IMR-90 (cell line): ENCODE measurements around the gene TENM4. TPM values are rescaled to one million over a fixed set of nuclear protein-coding genes. Genes with fewer than 3 reads are reported as not detected.

Experiments used
- ATAC-seq: fragments of 200-7000 bp; cut with Tn5 transposase; 2 replicates; pipeline ENCODE4 v1.9.1; 2020; ENCODE audit warnings: low read depth, mild to moderate bottlenecking, moderate library complexity
- BruUV-seq: library from RNA; stranded (reverse); fragments of 400-500 nt; replicated peaks from 2 replicates; lab custom pipeline; 2021; lab: Mats Ljungman, UMichigan
- CTCF ChIA-PET: fragments of 300-600 bp; formaldehyde crosslinking; extraction: SDS; loops from one replicate; lab custom pipeline; 2021; ENCODE audit warnings: antibody characterized with exemption; lab: Yijun Ruan, JAX
- POLR2A ChIA-PET: fragments of 300-600 bp; sonication (Branson Sonifier 250); formaldehyde crosslinking; loops from one replicate; lab custom pipeline; 2022; ENCODE audit warnings: antibody characterized with exemption; ENCODE audit not compliant: unreplicated experiment; lab: Charles Lee
- DNase-seq: peaks from one replicate; pipeline ENCODE4 v3.0.0; 2013
- H2AFZ ChIP-seq: replicated peaks from 2 replicates; pipeline ENCODE3; 2013; ENCODE audit warnings: low read length, mild to moderate bottlenecking; ENCODE audit not compliant: poor library complexity
- H2AK5ac ChIP-seq: 2 replicates; pipeline ENCODE4 v1.6.1; 2013; ENCODE audit warnings: low read depth, low read length, inconsistent platforms
- H2AK9ac ChIP-seq: replicated peaks from 2 replicates; pipeline ENCODE3; 2013; ENCODE audit warnings: mild to moderate bottlenecking, low read depth, low read length, moderate library complexity; ENCODE audit not compliant: poor library complexity
- H2BK120ac ChIP-seq: 2 replicates; pipeline ENCODE4 v1.6.1; 2013; ENCODE audit warnings: low read depth, low read length, inconsistent platforms
- H2BK15ac ChIP-seq: 3 replicates; pipeline ENCODE4 v1.6.1; 2013; ENCODE audit warnings: low read depth, low read length, inconsistent platforms
- H2BK20ac ChIP-seq: 2 replicates; pipeline ENCODE4 v1.6.1; 2013; ENCODE audit warnings: low read depth, mild to moderate bottlenecking, inconsistent platforms, low read length, moderate library complexity
- H2BK5ac ChIP-seq: 2 replicates; pipeline ENCODE4 v1.6.1; 2013; ENCODE audit warnings: mild to moderate bottlenecking, low read depth, low read length, inconsistent platforms; ENCODE audit not compliant: poor library complexity, severe bottlenecking
- H3K14ac ChIP-seq: replicated peaks from 2 replicates; pipeline ENCODE4 v1.6.1; 2013; ENCODE audit warnings: low read depth, low read length, inconsistent platforms
- H3K18ac ChIP-seq: 2 replicates; pipeline ENCODE4 v1.6.1; 2013; ENCODE audit warnings: low read depth, low read length, control low read depth
- H3K23ac ChIP-seq: 2 replicates; pipeline ENCODE4 v1.6.1; 2013; ENCODE audit warnings: low read depth, low read length, inconsistent platforms
- H3K27ac ChIP-seq: 2 replicates; pipeline ENCODE4 v1.5.1; 2013; ENCODE audit warnings: mild to moderate bottlenecking, control low read depth, low read length; ENCODE audit not compliant: insufficient read depth
- H3K27me3 ChIP-seq: 2 replicates; pipeline ENCODE4 v1.6.1; 2013; ENCODE audit warnings: low read length; ENCODE audit not compliant: control insufficient read depth, insufficient read depth
- H3K36me3 ChIP-seq: 2 replicates; pipeline ENCODE4 v1.6.1; 2013; ENCODE audit warnings: low read length, mixed read lengths; ENCODE audit not compliant: control insufficient read depth, insufficient read depth
- H3K4ac ChIP-seq: 2 replicates; pipeline ENCODE4 v1.6.1; 2013; ENCODE audit warnings: low read depth, low read length, inconsistent platforms
- H3K4me1 ChIP-seq: 2 replicates; pipeline ENCODE4 v1.6.1; 2013; ENCODE audit warnings: low read length, mixed read lengths; ENCODE audit not compliant: control insufficient read depth, insufficient read depth
- H3K4me2 ChIP-seq: 2 replicates; pipeline ENCODE4 v1.6.1; 2013; ENCODE audit warnings: low read depth, mild to moderate bottlenecking, control low read depth, low read length, moderate library complexity
- H3K4me3 ChIP-seq: 2 replicates; pipeline ENCODE4 v1.5.1; 2013; ENCODE audit warnings: low read depth, mild to moderate bottlenecking, control low read depth, low read length, moderate library complexity; ENCODE audit not compliant: insufficient read depth
- H3K56ac ChIP-seq: 2 replicates; pipeline ENCODE4 v1.6.1; 2013; ENCODE audit warnings: low read length, inconsistent platforms; ENCODE audit not compliant: insufficient read depth; ENCODE audit errors: extremely low read depth
- H3K79me1 ChIP-seq, 2 experiments: 2 replicates each; pipeline ENCODE4 v1.6.1; 2013; ENCODE audit warnings: low read length in 2 of 2, inconsistent platforms in 1 of 2, low read depth in 1 of 2
- H3K9ac ChIP-seq: 2 replicates; pipeline ENCODE4 v1.6.1; 2013; ENCODE audit warnings: low read depth, low read length, control low read depth
- H3K9me1 ChIP-seq: 2 replicates; pipeline ENCODE4 v1.6.1; 2013; ENCODE audit warnings: low read length, inconsistent platforms; ENCODE audit not compliant: insufficient read depth
- H3K9me3 ChIP-seq: 2 replicates; pipeline ENCODE4 v1.6.1; 2013; ENCODE audit warnings: low read length; ENCODE audit not compliant: control insufficient read depth, insufficient read depth
- H4K20me1 ChIP-seq: 2 replicates; pipeline ENCODE4 v1.6.1; 2013; ENCODE audit warnings: low read length, inconsistent platforms; ENCODE audit not compliant: insufficient read depth
- H4K5ac ChIP-seq: 2 replicates; pipeline ENCODE4 v1.6.1; 2013; ENCODE audit warnings: mild to moderate bottlenecking, low read depth, low read length, control low read depth
- H4K8ac ChIP-seq, 2 experiments: 2 replicates each; pipeline ENCODE4 v1.6.1; 2013; ENCODE audit warnings: low read depth in 2 of 2, low read length in 2 of 2, control low read depth in 1 of 2, inconsistent platforms in 1 of 2
- H4K91ac ChIP-seq: 2 replicates; pipeline ENCODE4 v1.6.1; 2013; ENCODE audit warnings: low read depth, low read length, inconsistent platforms; ENCODE audit not compliant: insufficient read depth
- CEBPB ChIP-seq: IDR thresholded peaks from 2 replicates; pipeline ENCODE4 v1.6.1; 2012; ENCODE audit warnings: low read depth, low read length, improper control_type of control experiment
- CHD1 ChIP-seq: IDR thresholded peaks from 2 replicates; pipeline ENCODE4 v1.6.1; 2012; ENCODE audit warnings: low read depth, low read length, improper control_type of control experiment
- CTCF ChIP-seq: conservative IDR thresholded peaks from 2 replicates; pipeline ENCODE4 v1.5.1; 2012; ENCODE audit warnings: mild to moderate bottlenecking, low read depth, low read length, improper control_type of control experiment
- FOS ChIP-seq: fragments of 150-350 bp; IDR thresholded peaks from 2 replicates; pipeline ENCODE4 v1.6.1; 2016; ENCODE audit warnings: low read depth, low read length
- MAFK ChIP-seq: IDR thresholded peaks from 2 replicates; pipeline ENCODE4 v1.6.1; 2012; ENCODE audit warnings: low read depth, low read length, improper control_type of control experiment
- MAZ ChIP-seq: IDR thresholded peaks from 2 replicates; pipeline ENCODE4 v1.6.1; 2012; ENCODE audit warnings: low read depth, mild to moderate bottlenecking, low read length, improper control_type of control experiment, moderate library complexity, borderline replicate concordance
- NFE2L2 ChIP-seq: fragments of 150-350 bp; IDR thresholded peaks from 2 replicates; pipeline ENCODE4 v1.6.1; 2016; ENCODE audit warnings: low read depth, mild to moderate bottlenecking, low read length
- POLR2A ChIP-seq: IDR thresholded peaks from 2 replicates; pipeline ENCODE4 v1.6.1; 2012; ENCODE audit warnings: mild to moderate bottlenecking, low read depth, low read length
- RAD21 ChIP-seq: IDR thresholded peaks from 2 replicates; pipeline ENCODE4 v1.6.1; 2012; ENCODE audit warnings: low read length, improper control_type of control experiment
- RCOR1 ChIP-seq: IDR thresholded peaks from 2 replicates; pipeline ENCODE4 v1.6.1; 2012; ENCODE audit warnings: mild to moderate bottlenecking, low read length, improper control_type of control experiment; ENCODE audit not compliant: insufficient replicate concordance
- RFX5 ChIP-seq: IDR thresholded peaks from 2 replicates; pipeline ENCODE4 v1.8.0; 2012; ENCODE audit warnings: low read depth, mild to moderate bottlenecking, low read length, moderate library complexity
- SMC3 ChIP-seq: fragments of 150-350 bp; IDR thresholded peaks from 2 replicates; pipeline ENCODE4 v1.6.1; 2016; ENCODE audit warnings: low read depth, mild to moderate bottlenecking, antibody characterized with exemption, low read length, moderate library complexity
- USF2 ChIP-seq: fragments of 150-350 bp; IDR thresholded peaks from 2 replicates; pipeline ENCODE4 v1.6.1; 2017; ENCODE audit warnings: mild to moderate bottlenecking, antibody characterized with exemption, low read length, low read depth
- WGBS, 2 experiments: methylation state at CpG; one replicate each; pipeline versions ENCODE4 v1.1.5 to v1.1.7; 2013; ENCODE audit warnings: missing lambda C conversion rate in 2 of 2; ENCODE audit not compliant: insufficient read length in 1 of 2; ENCODE audit errors: extremely low coverage in 2 of 2; 5-methylcytosine and 5-hydroxymethylcytosine counted together
- dilution Hi-C: fragments of 300-500 bp; cut with HindIII; formaldehyde crosslinking; loops from one replicate; pipeline ENCODE4 v1.14.3; 2018; ENCODE audit warnings: low sequenced_read_pairs; ENCODE audit not compliant: unreplicated experiment
- in situ Hi-C: fragments of 300-500 bp; cut with MboI; formaldehyde crosslinking; loops from 3 replicates; pipeline ENCODE4 v1.14.3; 2019; ENCODE audit warnings: low sequenced_read_pairs, inconsistent platforms, mixed read lengths
- intact Hi-C: fragments of 100-400 bp; cut with micrococcal nuclease; formaldehyde crosslinking; loops from 2 replicates; pipeline ENCODE4 v1.10.0; 2022
- polyA plus RNA-seq, 3 experiments: library from polyadenylated mRNA; depleted of rRNA; stranded (reverse); fragments of >200 nt; gene quantifications; 2 replicates each; pipeline ENCODE4 v1.2.3, GENCODE V29; 2012; ENCODE audit warnings: low replicate concordance in 1 of 3
- total RNA-seq: library from RNA; depleted of rRNA; stranded (reverse); fragments of >200 nt; gene quantifications from 2 replicates; pipeline ENCODE4 v1.2.3, GENCODE V29; 2012

TENM4 gene
- total and polyA plus RNA-seq, 2 of the 4 experiments (the other 2 are of a cell fraction) = 7.4 to 9.0 TPM

GRCh38 chr11:79113054-79113690 lies 327.7 kb downstream of the TENM4 start:
- Histone ChIP-seq H3K14ac (no peak overlapping the region), H3K4ac (no peak overlapping the region), H2AK9ac (no peak overlapping the region), H4K91ac (no peak overlapping the region), H2AK5ac (no peak overlapping the region), H2BK20ac (no peak overlapping the region), H4K5ac (no peak overlapping the region), H3K9ac (no peak overlapping the region), H3K18ac (no peak overlapping the region), H2BK120ac (no peak overlapping the region), H3K79me1 (no peaks in the 10 kb centered on the region), H2BK5ac (no peak overlapping the region), H3K4me3 (no peak overlapping the region), H3K36me3 (no peaks in the 10 kb centered on the region), H3K9me3 (no peaks in the 10 kb centered on the region), H4K8ac (no peak overlapping the region), H2AFZ (no peak overlapping the region), H4K20me1 (no peaks in the 10 kb centered on the region), H3K4me2 (no peak overlapping the region), H3K9me1 (no peaks in the 10 kb centered on the region), H3K27ac (no peak overlapping the region), H3K23ac (no peak overlapping the region), H2BK15ac (no peak overlapping the region), H3K4me1 (no peaks in the 10 kb centered on the region; the same call in 1 of the 2 replicates), H3K56ac (no peak overlapping the region), H3K27me3 (no peaks in the 10 kb centered on the region)
- CTCF ChIA-PET = no interaction called here
- in situ Hi-C loops (no loop called here), dilution Hi-C loops (no loop called here), intact Hi-C loops (no loop called here)
- TF ChIP-seq MAFK = no peak
- TF ChIP-seq POLR2A = no peak
- no peak for TF ChIP-seq USF2
- TF ChIP-seq MAZ = no peak
- TF ChIP-seq FOS = no peak
- TF ChIP-seq RAD21 = no peak
- TF ChIP-seq CTCF = no peak
- no peak for TF ChIP-seq RCOR1
- TF ChIP-seq CEBPB = no peak
- no peak for TF ChIP-seq RFX5
- no peak for TF ChIP-seq SMC3
- no peak for TF ChIP-seq CHD1
- no peak for TF ChIP-seq NFE2L2
- ATAC-seq (no peak; the same call in 1 of the 2 replicates), DNase-seq (no peak)
- POLR2A ChIA-PET = no interaction called here
- no TSS peak for BruUV-seq
- no CpG with 5 or more reads among the region's 5 CpGs for WGBS, 2 experiments
